HK-2 (cell line): ENCODE results near the gene RGL2.

Experiments
- DNase-seq: peaks from one replicate; pipeline ENCODE4 v3.0.0-alpha.2; 2018; ENCODE audit not compliant: unreplicated experiment

The RGL2 gene

DNA sequence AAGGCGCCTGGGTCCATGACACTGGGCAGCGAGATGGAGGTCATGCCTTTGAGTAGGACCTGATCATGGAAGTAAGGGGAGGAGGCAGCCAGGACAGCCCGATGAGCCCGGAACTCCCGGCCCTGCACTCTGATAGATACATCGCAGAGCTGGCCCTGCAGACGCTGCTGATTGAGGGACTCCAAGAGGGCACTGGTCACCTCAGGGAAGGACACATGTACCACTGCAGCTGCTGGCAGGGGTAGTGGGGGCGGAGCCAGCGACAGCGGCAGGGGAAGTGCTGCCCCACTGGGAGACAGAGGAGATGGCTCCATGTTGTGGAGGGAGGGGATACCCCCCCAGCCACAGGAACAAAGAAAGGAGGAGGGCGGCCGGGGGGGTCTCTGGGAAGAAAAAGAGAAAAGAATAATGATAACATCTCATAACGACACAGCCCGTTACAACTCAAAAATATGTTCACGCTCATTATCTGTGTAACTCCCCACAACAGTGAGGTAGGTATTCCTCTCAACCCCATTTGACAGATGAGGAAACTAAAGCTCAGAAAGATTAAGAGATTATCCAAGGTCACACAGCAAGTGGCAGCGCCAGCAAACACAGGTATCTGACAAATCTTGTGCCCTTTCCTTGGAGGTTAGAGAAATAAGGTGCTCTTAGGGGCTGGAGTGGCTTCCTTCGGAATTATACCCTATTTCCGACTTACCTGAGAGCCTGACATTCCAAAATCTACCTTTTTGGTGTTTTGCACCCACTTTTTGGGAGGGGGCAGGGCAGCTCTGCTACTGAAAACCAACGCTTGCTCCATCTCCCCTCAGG is 18.1 kb upstream of the RGL2 start:
- DNase-seq: no peak

DNA sequence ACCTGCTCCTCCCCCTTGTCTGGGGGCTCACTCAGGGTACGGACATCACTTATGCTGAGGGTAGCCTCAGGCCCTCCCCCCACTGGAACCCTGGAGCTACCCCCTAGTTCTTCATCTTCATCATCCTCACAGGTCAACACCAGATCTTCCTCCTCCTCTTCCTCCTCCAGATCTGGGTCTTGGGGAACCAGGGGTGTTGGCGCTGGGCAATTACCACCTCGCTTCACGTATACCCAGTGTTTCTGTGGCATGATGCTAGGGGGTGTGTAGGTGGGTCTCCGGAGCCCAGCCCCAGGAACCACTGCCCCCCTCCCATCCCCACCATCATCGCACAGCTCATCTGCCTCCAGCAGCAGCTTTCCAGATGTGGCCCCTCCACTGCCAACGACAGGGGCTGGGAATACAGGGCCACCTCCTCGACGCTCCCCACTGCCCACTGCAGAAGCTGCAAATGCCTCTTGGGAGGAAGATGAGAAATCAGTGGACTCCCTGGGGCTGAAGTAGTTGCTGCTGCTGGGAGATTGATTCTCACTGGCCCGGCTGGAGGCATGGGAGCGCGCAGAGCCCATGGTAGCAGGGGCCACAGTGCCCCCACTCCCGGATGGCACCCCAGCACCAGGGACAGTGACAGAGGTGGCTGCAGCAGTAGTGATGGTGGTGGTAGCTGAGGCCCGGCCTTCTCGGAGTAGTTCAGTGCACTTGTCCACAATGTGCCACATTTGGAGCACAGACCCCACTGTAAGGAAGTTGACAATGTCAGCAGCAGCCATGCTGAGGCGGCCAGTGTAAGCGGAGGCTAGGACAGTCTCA is 17.3 kb upstream of the RGL2 start:
- no peak for DNase-seq

DNA sequence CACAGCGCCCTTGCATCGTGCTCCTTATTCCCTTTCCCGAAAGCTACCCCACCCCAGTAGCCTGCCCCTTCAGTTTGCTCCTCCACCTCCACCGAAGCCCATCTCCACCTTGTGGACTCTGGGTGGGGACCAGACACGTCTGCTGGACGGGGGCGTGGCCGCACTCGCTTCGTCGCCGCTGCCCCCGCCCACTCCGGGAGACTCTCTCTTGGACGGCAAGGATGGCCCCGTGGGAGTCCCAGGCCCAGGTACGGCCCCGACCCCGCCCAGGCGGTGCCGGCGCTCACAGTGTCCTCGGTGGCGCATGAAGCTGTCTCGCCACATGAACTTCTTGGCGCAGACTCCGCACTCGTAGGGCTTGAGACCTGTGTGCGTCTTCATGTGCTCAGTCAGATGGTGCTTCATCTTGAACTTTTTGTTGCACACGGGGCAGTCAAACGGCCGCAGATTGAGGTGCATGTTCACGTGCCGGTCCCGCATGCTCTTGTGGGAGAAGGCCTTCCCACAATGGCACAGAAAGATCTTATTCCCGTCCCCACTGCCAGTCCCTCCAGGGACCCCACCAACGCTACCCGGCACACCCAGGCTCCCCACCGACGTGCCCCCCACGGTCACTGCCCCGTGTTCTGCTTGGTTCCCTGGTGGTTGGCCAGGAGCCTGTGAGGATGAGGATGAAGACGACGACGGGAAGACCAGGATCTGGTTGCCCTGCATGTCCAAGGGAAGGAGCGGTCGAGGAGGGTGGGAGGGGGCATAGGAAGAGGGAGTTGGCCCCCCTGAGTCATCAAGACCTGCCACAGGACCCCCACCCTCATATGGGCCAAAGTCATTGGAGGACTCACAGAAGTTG is 16.4 kb upstream of the RGL2 start:
- no peak for DNase-seq

DNA sequence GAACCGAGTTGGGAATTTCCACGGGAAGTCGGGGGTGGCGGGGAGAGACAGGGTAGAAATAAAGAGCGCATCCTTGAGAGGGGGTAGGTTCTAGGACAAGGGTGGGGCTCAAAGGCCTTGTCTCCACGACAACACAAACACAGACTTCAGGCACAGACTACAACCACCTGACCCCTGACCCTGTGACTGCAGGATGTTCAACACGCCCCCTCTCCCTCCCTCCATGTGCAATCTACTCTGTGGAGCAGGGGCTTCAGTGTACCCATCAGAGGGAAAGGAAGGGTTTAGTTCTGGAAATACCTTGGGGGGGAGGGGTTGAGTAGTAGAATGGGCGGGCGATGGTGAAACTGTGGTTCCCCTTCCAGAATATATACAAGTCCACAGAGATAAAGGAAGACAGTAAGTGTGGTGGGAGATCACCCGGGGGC is 15.8 kb upstream of the RGL2 start:
- DNase-seq: peak; percentile 72

GRCh38 chr6:33313709-33314514 is 15.2 kb upstream of the RGL2 start, which contains the start of gene TAPBP:
TSS of gene TAPBP (minus strand) at chr6:33314078. CDS start at chr6:33314041, 37 bp downstream.
- DNase-seq: peak; percentile 78

DNA sequence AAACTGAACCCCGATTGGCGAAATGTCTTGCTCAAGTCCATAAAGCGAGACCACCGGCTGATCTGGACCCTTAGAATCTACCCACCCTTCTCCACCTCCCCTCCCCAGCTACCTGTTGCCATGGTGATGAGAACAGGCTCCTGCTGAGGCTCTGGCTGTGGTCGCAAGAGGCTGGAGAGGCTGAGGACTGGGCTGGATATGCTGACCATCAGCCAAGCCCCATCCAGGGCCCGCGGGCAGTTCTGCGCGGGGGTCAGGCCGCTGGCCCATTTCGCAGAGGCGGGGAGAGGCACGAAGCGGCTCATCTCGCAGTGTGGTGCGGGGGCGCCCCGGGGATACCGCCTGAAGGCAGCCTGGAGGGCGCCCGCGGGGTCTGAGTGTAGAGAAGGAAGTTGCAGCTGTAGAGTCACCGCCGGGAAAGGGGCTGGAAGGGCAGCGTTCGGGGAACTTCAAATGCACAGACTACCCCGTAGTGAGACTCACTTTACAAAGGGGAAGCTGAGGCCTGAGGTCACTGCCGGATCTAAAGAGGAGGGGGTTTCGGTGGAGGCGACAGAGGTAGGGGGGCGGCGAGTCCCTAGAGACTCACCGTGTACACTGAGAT is 14.5 kb upstream of the RGL2 start:
- peak; percentile 39 for DNase-seq

GRCh38 chr6:33312361-33313104 is 13.8 kb upstream of the RGL2 start:
- peak; percentile 74 for DNase-seq

DNA sequence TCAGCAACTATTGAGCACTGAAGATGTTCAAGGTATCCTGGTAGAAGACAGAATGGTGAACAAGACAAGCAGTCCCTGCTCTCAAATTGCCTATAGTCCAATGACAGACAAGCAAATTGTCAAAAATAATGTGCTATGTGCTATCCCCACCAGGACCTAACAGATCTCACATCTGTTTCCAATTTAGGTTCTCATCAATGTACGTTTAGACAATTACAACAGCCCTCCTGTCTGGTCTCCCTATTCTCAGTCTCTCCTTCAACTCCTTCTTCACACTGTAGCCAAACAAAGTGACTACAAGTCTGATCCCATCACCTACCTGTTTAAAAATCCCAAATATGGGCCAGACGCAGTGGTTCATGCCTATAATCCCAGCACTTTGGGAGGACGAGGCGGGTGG is 7.6 kb upstream of the RGL2 start:
- DNase-seq: no peak

DNA sequence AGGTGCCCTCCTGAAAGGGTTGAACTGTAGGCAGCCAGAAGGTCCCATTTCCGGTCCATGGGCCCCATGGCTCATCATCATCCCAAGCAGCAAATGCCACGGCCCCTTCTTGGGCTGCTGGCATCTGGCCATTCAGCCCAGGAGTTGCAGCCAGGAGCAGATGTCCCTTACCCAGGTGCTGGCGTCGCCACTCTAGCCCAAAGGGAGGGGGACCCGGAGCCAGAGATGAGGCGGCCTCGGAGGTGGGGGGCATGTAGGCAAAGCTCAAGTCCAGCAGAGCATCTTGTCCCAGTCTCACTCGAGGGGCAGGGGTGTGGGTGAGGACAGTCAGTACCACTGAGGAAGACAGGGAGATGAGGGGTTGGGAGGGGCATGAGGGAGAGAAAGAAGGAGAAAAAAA is 6.3 kb upstream of the RGL2 start:
- DNase-seq: no peak

- no peak for DNase-seq
Observed at GRCh38 chr6:33304216-33304615, 5.5 kb upstream of the RGL2 start.

GRCh38 chr6:33301877-33302276 is 3.1 kb upstream of the RGL2 start:
- no peak for DNase-seq

DNA sequence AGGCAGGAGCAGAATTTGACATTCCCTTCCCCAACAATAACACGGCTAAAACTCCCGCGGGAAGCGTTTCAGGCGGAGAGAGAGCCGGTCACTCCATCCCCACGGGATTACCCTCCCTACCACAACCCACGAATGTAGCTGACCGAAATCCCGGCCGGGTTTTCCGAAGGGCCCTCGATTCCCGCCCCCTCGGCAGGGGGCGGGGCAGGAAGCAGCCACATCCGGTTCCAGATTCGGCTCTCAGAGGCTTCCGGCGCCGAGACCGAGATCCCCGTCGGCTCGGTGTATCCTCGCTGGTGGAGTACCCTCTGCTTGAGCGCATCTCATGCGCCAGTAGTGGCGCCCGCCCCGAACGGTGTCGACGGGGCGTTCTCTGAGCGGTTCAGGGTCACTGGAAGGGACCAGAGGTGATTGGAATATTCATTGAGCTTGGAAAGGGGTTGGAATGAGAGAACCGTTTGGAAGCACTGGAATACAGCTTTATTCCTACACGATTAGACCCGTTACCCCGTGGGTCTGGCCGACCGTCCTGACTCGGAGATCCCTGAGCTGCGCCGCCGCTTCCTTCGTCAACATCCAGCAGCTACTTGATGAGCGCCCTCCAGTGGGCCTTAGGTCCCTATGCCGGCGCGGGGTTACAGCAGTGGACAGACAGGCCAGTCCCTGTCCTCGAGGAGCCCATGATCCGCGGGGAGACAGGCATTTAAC is 649 bp upstream of the RGL2 start:
- DNase-seq: peak; percentile 93

DNA sequence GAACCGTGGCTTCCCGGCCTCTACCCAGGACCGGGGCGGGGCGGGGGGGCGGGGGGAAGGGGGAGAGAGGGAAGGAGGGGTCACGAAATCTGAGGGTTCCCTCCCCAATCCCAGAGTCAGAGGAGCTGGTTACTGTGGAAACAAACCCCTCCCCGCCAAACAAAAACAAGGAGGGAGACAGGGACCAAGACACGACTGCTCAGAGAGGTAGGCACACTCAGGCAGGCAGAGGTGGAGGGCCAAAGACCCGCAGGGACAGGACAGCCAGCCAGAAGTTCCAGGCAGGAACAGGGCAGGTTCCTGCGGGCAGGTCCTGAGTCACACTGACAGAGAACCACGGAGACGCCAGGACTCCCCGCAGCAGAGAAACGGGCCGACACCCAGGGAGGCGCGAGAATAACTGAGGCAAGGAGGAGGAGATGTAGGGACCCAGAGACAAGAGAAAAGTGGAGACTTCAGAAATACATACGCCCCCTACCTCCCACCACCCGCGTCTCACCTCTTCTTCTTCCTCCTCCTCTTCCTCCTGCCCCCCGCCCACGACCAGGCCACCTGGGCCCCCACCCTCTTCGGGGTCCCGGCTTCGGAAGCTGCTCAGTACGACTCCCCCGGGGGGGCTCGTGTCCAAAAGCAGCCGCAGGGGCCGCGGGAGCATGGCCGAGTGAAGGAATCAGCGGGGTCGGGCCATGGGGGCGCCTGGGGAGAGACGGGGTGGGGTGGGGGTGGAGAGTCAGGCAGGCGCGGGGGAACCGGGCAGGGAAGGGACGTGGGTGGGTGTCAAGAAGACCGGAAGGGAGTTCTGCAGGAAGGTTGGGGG is 578 bp downstream of the RGL2 start:
- peak; percentile 75 for DNase-seq

GRCh38 chr6:33297406-33297955 is 1.3 kb downstream of the RGL2 start:
- no peak for DNase-seq

DNA sequence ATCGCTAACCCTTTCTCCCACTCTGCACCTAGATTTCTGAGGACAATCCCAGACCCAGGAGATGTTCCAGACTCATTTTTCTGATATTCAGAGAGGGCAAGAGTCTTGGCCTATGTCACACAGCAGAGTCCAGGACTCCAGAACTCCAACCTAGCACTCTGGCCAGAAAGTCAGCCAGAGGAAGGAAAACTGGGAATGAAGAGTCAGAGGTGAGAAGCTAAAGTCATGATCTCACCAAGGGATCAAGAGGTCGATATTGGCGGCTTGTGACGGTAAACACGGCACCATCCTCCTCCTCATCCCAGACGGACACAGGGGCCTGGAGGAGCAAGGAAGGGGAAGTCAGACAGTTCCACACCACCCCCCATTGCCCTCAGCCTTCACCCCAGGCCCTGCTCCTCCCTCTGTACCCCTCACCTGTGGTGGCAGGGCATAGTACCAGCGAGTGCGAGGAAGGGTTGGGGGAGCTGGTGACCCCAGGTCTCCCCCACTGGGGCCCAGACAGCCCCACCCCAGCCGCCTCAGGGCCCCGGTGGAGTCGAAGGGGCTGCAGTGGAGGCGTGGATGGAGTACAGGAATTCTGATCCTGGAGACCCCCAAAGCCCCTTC is 1.8 kb downstream of the RGL2 start:
- DNase-seq: no peak

GRCh38 chr6:33295621-33296369 is 2.9 kb downstream of the RGL2 start:
- no peak for DNase-seq
